Measurements from ENCODE around the gene RFX7. TPM values are rescaled to one million over a fixed set of nuclear protein-coding genes. Genes with fewer than 3 reads are reported as not detected.

The RFX7 gene
- total RNA-seq, 1 donor from 2014 or later: 17.2 TPM

DNA sequence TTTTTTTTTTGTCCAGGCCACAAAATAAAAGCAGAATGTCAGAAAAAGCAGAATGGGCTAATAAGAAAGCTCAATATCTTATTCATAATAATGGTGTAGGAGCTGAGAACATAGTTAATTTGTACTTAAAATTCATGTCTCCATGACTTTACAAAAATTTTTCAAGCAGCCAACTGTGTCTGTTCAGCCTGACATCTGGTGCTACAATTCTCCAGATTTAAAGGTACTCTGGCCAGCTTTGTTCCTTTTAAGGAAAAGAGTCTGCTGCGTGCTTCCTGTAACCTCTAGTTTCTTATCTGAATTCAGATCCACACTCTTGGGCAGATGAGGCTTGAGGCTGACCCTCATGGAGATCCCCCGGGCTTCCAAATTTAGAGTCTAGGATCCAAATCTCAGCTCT is 8.7 kb upstream of the RFX7 start:
- DNase-seq (no peak), ATAC-seq (no peak)
- Histone ChIP-seq H3K4me1 (no peaks in the 10 kb centered on the region), H3K27ac (no peak overlapping the region), H3K27me3 (ENCODE audit: low read depth) (no peaks in the 10 kb centered on the region), H3K36me3 (no peaks in the 10 kb centered on the region), H3K4me3 (no peak overlapping the region), H3K9me3 (no peaks in the 10 kb centered on the region)
- TF ChIP-seq, protein P1, sequence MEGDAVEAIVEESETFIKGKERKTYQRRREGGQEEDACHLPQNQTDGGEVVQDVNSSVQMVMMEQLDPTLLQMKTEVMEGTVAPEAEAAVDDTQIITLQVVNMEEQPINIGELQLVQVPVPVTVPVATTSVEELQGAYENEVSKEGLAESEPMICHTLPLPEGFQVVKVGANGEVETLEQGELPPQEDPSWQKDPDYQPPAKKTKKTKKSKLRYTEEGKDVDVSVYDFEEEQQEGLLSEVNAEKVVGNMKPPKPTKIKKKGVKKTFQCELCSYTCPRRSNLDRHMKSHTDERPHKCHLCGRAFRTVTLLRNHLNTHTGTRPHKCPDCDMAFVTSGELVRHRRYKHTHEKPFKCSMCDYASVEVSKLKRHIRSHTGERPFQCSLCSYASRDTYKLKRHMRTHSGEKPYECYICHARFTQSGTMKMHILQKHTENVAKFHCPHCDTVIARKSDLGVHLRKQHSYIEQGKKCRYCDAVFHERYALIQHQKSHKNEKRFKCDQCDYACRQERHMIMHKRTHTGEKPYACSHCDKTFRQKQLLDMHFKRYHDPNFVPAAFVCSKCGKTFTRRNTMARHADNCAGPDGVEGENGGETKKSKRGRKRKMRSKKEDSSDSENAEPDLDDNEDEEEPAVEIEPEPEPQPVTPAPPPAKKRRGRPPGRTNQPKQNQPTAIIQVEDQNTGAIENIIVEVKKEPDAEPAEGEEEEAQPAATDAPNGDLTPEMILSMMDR (IDR thresholded peaks at IDR 0.05): no peak
- intact Hi-C loops (cut with DNase I): no loop called here

DNA sequence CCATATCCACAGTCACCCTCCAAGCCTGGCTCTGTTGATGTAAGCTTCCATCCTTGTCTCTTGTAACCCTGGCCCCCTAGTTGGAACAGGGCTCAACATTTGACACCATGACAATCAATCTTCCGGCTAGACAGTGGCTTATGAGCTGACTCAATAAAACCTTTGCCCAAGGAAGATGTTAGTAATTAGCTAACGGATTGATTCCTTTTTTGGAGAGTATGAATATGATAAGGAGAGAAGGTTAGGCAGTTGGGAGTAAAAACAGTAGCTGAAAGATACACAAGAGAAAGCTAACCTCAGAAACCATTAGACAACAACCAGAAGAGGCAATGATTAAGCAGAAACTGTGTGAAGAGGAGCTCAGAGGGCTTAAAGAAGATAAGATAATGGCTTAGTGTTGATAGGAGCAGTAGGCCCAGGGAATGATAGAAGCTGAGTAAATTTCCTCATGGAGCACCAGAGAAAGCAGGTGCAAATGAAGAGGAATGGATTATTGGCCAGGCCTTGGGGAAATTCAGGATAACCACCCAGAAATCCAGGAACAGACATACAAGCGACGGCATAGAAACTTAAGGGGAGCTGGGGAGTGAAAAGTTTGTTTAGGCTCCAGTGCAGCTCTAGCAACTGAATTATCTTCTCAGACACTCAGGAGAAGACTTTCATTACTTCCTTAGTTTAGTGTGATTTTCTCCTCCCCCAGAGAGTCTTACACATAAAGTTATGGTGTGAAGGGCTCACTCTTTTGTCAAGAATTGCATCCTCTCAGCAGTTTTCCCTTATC is 7.8 kb upstream of the RFX7 start:
- H3K36me3 ChIP-seq: no peaks in the 10 kb centered on the region
- H3K4me3 ChIP-seq: no peak overlapping the region
- TF ChIP-seq, protein P1 (IDR thresholded peaks at IDR 0.05): no peak
- no peaks in the 10 kb centered on the region for H3K27me3 ChIP-seq (ENCODE audit: low read depth)
- DNase-seq (no peak), ATAC-seq (no peak)
- no peaks in the 10 kb centered on the region for H3K9me3 ChIP-seq
- H3K27ac ChIP-seq: no peak overlapping the region
- intact Hi-C loops (cut with DNase I): no loop called here
- H3K4me1 ChIP-seq: no peaks in the 10 kb centered on the region

DNA sequence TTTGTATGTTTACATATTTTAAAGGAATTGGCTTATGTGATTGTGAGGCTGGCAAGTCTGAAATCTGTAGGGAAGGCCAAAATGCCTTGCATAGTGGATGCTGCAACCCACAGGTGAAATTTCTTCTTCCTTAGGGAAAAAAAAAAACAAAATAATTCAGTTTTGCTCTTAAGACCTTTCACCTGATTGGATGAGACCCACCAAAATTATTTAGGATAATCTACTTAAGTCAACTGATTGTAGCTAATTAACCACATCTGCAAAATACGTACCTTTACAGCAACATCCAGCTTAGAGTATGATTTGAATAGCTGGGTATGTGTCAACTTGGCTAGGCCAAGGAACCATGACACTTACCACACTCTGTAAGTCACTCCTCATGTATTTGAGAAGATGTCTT is 6.9 kb upstream of the RFX7 start:
- H3K4me3 ChIP-seq: no peak overlapping the region
- TF ChIP-seq, protein P1 (IDR thresholded peaks at IDR 0.05): no peak
- no peak for DNase-seq
- no peaks in the 10 kb centered on the region for H3K36me3 ChIP-seq
- intact Hi-C loops (cut with DNase I): no loop called here
- H3K27me3 ChIP-seq (ENCODE audit: low read depth): no peaks in the 10 kb centered on the region
- ATAC-seq: no peak
- no peaks in the 10 kb centered on the region for H3K9me3 ChIP-seq
- H3K27ac ChIP-seq: no peak overlapping the region
- peaks cover 2% of the 10 kb centered on the region for H3K4me1 ChIP-seq

DNA sequence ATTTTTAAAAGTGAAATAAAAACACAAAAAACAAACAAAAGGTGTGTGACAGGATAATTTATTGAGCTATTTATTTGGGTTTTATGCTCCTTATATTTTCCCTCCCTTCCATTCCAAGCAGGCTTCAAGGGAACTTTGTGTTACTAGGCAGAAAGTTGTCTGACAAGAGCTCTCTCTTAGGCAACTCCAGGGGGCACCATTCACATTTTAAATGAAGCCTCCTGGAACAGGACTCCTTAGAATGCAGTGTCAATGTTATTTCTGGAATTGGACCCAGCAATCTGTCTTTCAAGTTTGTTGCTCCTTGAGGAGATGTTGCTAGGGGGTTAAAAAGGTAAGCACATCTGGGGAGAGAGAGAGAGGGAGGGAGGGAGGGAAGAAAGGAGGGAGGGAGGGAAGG is 5.4 kb upstream of the RFX7 start:
- Histone ChIP-seq H3K9me3 (no peaks in the 10 kb centered on the region), H3K27ac (no peak overlapping the region), H3K4me3 (no peak overlapping the region), H3K4me1 (peaks cover 14% of the 10 kb centered on the region), H3K27me3 (ENCODE audit: low read depth) (no peaks in the 10 kb centered on the region), H3K36me3 (no peaks in the 10 kb centered on the region)
- TF ChIP-seq, protein P1 (IDR thresholded peaks at IDR 0.05): peak; percentile 17
- intact Hi-C loops (cut with DNase I): loop anchor here (10.0 kb wide), 1 partner anchor 176 kb away; no protein-coding TSS in a partner anchor
- no peak for DNase-seq
- ATAC-seq: peak in 1 of 2 donors; percentile 43

DNA sequence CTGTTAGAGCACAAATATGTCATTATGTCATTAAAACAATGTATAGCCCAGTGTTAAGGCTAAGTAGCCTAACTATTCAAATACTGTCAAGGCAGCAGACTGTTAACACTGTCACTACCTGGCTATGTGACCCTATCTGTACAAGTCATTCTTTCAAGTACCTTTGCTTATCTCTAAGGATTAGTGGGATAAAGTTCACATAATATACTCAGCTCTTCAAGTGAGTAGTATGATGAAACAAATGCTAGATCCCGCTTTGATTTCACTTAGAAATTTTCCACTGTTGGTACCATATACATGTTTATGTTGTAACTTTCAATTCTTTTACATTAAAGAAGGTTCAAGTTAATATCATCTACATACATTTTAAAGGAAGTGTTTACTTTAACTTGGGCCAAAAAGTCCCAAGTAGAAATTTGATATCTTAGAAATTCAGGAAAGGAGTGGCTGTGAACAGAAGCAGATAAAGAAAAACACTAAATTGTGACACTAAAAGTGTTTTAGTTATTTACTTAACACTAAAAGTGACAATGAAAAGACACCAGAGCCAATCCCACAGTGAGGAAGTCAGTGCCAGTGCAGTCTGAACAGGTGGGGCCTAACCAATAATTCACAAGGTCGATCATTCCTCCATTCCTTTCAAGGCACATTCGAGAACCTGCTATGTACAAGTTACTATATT is 4.8 kb upstream of the RFX7 start:
- no peaks in the 10 kb centered on the region for H3K27me3 ChIP-seq (ENCODE audit: low read depth)
- H3K4me1 ChIP-seq: peaks cover 14% of the 10 kb centered on the region
- peak in 1 of 2 donors; percentile 18 for ATAC-seq
- H3K4me3 ChIP-seq: no peak overlapping the region
- H3K27ac ChIP-seq: no peak overlapping the region
- intact Hi-C loops (cut with DNase I): loop anchor here (10.0 kb wide), 1 partner anchor 176 kb away; no protein-coding TSS in a partner anchor
- no peaks in the 10 kb centered on the region for H3K36me3 ChIP-seq
- DNase-seq: no peak
- H3K9me3 ChIP-seq: no peaks in the 10 kb centered on the region
- TF ChIP-seq, protein P1 (IDR thresholded peaks at IDR 0.05): no peak

Measured in lower lobe of right lung (tissue), 2 donors.